ENCODE results near the gene BEST2.
"Not testable (repeated sequence)": the region's sequence is repeated elsewhere in the genome, so short reads cannot be mapped to it uniquely, and the experiment has no call there.

Gene BEST2

GRCh38 chr19:12789098-12789903, 37.7 kb downstream of the BEST2 start:
- no peak for DNase-seq

GRCh38 chr19:12789904-12790619, 38.5 kb downstream of the BEST2 start:
- DNase-seq: peak; percentile 88

- DNase-seq: no peak
Measured at GRCh38 chr19:12790628-12791344, 39.2 kb downstream of the BEST2 start.

GRCh38 chr19:12791345-12792050, 39.9 kb downstream of the BEST2 start, which contains the start of gene JUNB:
Gene JUNB, plus strand, starts transcription at chr19:12791486. Its CDS starts 286 bp downstream, at chr19:12791772.
- DNase-seq: peak; percentile 82

- DNase-seq: peak; percentile 54
Measured at GRCh38 chr19:12792051-12792852, 40.7 kb downstream of the BEST2 start.

GRCh38 chr19:12792853-12793289, 41.3 kb downstream of the BEST2 start:
- DNase-seq: no peak

GRCh38 chr19:12793290-12794195, 42.0 kb downstream of the BEST2 start:
- peak; percentile 79 for DNase-seq

GRCh38 chr19:12794196-12794941, 42.8 kb downstream of the BEST2 start:
- no peak for DNase-seq

GRCh38 chr19:12794971-12795381, 43.4 kb downstream of the BEST2 start:
- DNase-seq: no peak

GRCh38 chr19:12796146-12797071, 44.8 kb downstream of the BEST2 start:
- peak; percentile 64 for DNase-seq

- no peak for DNase-seq
Measured at GRCh38 chr19:12797141-12797587, 45.6 kb downstream of the BEST2 start.

GRCh38 chr19:12797607-12798006, 46.0 kb downstream of the BEST2 start:
- not testable (repeated sequence) for DNase-seq

- no peak for DNase-seq
Measured at GRCh38 chr19:12799742-12800465, 48.3 kb downstream of the BEST2 start.

GRCh38 chr19:12800466-12800770, 48.8 kb downstream of the BEST2 start:
- DNase-seq: no peak

GRCh38 chr19:12800923-12801465, 49.4 kb downstream of the BEST2 start:
- no peak for DNase-seq

GRCh38 chr19:12801466-12802266, 50.1 kb downstream of the BEST2 start, which contains the start of the genes PRDX2 and THSD8:
Gene PRDX2, minus strand, starts transcription at chr19:12801800. Its CDS starts 539 bp downstream, at chr19:12801261.
Gene THSD8, plus strand, starts transcription at chr19:12802069. Its CDS starts 3 bp downstream, at chr19:12802072.
- peak; percentile 79 for DNase-seq

All from NCI-H2107 (cell line).